ENCODE data around the gene PDGFD. TPM values are rescaled to one million over a fixed set of nuclear protein-coding genes. Genes with fewer than 3 reads are reported as not detected.

PDGFD gene
- total RNA-seq, 1 experiment from 2014 or later: 1.7 TPM

GRCh38 chr11:104078245-104078644, 85.7 kb downstream of the PDGFD start:
- no peak overlapping the region for H3K18ac ChIP-seq (ENCODE audit: insufficient read length, low read depth, low read length)
- H2BK20ac ChIP-seq (ENCODE audit: low read depth, low read length, poor library complexity, severe bottlenecking): no peak overlapping the region
- no peak overlapping the region for H3K9ac ChIP-seq (ENCODE audit: extremely low read depth, insufficient read length, low read length)
- no peak overlapping the region for H3K56ac ChIP-seq (ENCODE audit: insufficient read length, low read depth, low read length)
- Mint-ChIP-seq H3K4me1 (peaks cover 5 to 6% of the 10 kb centered on the region in 2 experiments; a peak in 2 of 4 replicates), H3K4me3 (no peak overlapping the region), H3K27ac (no peak overlapping the region), H3K27me3 (ENCODE audit: low read depth) (no peaks in the 10 kb centered on the region), H3K9me3 (no peaks in the 10 kb centered on the region), H3K36me3 (ENCODE audit: insufficient read depth in 1 of 3, low read depth in 3 of 3) (no peaks in the 10 kb centered on the region; a peak in 1 of 7 replicates)
- no peak overlapping the region for H2BK5ac ChIP-seq (ENCODE audit: insufficient read length, low read length)
- H3K79me2 ChIP-seq (ENCODE audit: insufficient read depth, low read length): no peaks in the 10 kb centered on the region
- no peak overlapping the region for H3K4me2 ChIP-seq (ENCODE audit: insufficient read depth, insufficient read length, low read length)
- no peaks in the 10 kb centered on the region for H3K9me3 ChIP-seq (ENCODE audit: control insufficient read depth, low read depth, low read length)
- H3K14ac ChIP-seq (ENCODE audit: insufficient read depth, low read length): no peak overlapping the region
- no peaks in the 10 kb centered on the region for H4K20me1 ChIP-seq (ENCODE audit: control insufficient read depth, insufficient read depth, insufficient read length)
- H3K4me1 ChIP-seq (ENCODE audit: insufficient read depth, low read length): no peaks in the 10 kb centered on the region
- no peaks in the 10 kb centered on the region for H3K23me2 ChIP-seq (ENCODE audit: insufficient read length, low read depth, low read length, poor library complexity, severe bottlenecking)
- no peak overlapping the region for H4K8ac ChIP-seq (replicated peaks; ENCODE audit: insufficient read length, low read depth, low read length)
- WGBS (ENCODE audit: extremely low coverage, insufficient read length, low lambda C conversion rate): no CpG with 5 or more reads among the region's 4 CpGs
- no peaks in the 10 kb centered on the region for H3K27me3 ChIP-seq (ENCODE audit: insufficient read depth, low read length)
- H2AK5ac ChIP-seq (ENCODE audit: insufficient read length, low read length): no peak overlapping the region
- no peak overlapping the region for H4K91ac ChIP-seq (ENCODE audit: insufficient read length, low read depth, low read length)
- no peak overlapping the region for H2BK15ac ChIP-seq (ENCODE audit: low read depth, low read length)
- DNase-seq: no peak
- no peak overlapping the region for H4K5ac ChIP-seq (ENCODE audit: insufficient read length, low read depth, low read length)
- H2AFZ ChIP-seq (ENCODE audit: low read length): no peak overlapping the region
- H3K23ac ChIP-seq (ENCODE audit: insufficient read length, low read depth, low read length): no peak overlapping the region
- no peak overlapping the region for H2BK12ac ChIP-seq (ENCODE audit: insufficient read length, low read depth, low read length)
- no peak for TF ChIP-seq CTCF (conservative IDR thresholded peaks at IDR 0.05)
- H3K79me1 ChIP-seq (ENCODE audit: insufficient read depth, low read depth, low read length, poor library complexity, severe bottlenecking): no peaks in the 10 kb centered on the region
- no peak overlapping the region for H3K4ac ChIP-seq (ENCODE audit: low read depth, low read length)
- no peak overlapping the region for H2BK120ac ChIP-seq (ENCODE audit: low read depth, low read length, poor library complexity, severe bottlenecking)
- no peak overlapping the region for H3T11ph ChIP-seq (ENCODE audit: low read length)
- no peak overlapping the region for H3K27ac ChIP-seq (ENCODE audit: insufficient read length, low read depth, low read length)
